Measurements from ENCODE around the gene SHKBP1.

DNA sequence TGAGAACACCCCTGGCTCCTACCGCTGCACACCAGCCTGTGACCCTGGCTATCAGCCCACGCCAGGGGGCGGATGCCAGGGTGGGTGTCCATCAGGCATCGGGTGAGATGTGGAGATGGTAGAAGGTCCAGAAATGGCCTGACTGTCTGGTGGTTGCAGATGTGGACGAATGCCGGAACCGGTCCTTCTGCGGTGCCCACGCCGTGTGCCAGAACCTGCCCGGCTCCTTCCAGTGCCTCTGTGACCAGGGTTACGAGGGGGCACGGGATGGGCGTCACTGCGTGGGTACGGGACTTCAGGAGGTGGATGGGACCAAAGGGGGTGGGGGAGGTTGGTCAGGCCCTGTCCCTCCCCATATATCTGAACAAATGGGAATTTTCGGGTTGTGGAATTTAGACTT lies 40.3 kb downstream of the SHKBP1 start:
- TF ChIP-seq, protein P1, sequence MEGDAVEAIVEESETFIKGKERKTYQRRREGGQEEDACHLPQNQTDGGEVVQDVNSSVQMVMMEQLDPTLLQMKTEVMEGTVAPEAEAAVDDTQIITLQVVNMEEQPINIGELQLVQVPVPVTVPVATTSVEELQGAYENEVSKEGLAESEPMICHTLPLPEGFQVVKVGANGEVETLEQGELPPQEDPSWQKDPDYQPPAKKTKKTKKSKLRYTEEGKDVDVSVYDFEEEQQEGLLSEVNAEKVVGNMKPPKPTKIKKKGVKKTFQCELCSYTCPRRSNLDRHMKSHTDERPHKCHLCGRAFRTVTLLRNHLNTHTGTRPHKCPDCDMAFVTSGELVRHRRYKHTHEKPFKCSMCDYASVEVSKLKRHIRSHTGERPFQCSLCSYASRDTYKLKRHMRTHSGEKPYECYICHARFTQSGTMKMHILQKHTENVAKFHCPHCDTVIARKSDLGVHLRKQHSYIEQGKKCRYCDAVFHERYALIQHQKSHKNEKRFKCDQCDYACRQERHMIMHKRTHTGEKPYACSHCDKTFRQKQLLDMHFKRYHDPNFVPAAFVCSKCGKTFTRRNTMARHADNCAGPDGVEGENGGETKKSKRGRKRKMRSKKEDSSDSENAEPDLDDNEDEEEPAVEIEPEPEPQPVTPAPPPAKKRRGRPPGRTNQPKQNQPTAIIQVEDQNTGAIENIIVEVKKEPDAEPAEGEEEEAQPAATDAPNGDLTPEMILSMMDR (IDR thresholded peaks at IDR 0.05) = no peak
- no peak for TF ChIP-seq POLR2A (IDR thresholded peaks at IDR 0.05)
